G401 (cell line): ENCODE measurements around the gene BCAP31. TPM values are rescaled to one million over a fixed set of nuclear protein-coding genes. Genes with fewer than 3 reads are reported as not detected.
"Not testable (repeated sequence)": the region's sequence is repeated elsewhere in the genome, so short reads cannot be mapped to it uniquely, and the experiment has no call there.

Source experiments
- DNase-seq: peaks from one replicate; pipeline ENCODE4 v3.0.0-alpha.2; 2015; ENCODE audit warnings: low spot score
- in situ Hi-C: cut with HindIII; loops from 2 replicates; pipeline ENCODE4 v1.10.0; 2016; ENCODE audit warnings: low sequenced_read_pairs, mixed read lengths
- total RNA-seq: library from RNA; depleted of rRNA; stranded (reverse); fragments of >200 nt; shearing (Covaris generic); gene quantifications from 2 replicates; pipeline ENCODE4 v1.2.3, GENCODE V29; 2014

The BCAP31 gene
- total RNA-seq, 1 experiment from 2014 or later, result 132 TPM

- in situ Hi-C loops, result no loop called here
- no peak for DNase-seq
Measured at GRCh38 chrX:153738056-153738605, 13.9 kb upstream of the BCAP31 start.

GRCh38 chrX:153736871-153737441 lies 12.8 kb upstream of the BCAP31 start:
- DNase-seq, result no peak
- in situ Hi-C loops, result no loop called here

GRCh38 chrX:153736071-153736820 lies 12.1 kb upstream of the BCAP31 start:
- DNase-seq, result no peak
- in situ Hi-C loops, result no loop called here

GRCh38 chrX:153735274-153735673 lies 11.1 kb upstream of the BCAP31 start:
- no peak for DNase-seq
- in situ Hi-C loops, result no loop called here

- no peak for DNase-seq
- in situ Hi-C loops, result no loop called here
Measured at GRCh38 chrX:153734871-153735270, 10.7 kb upstream of the BCAP31 start.

GRCh38 chrX:153733651-153734240 lies 9.6 kb upstream of the BCAP31 start:
- in situ Hi-C loops, result no loop called here
- DNase-seq, result no peak

- in situ Hi-C loops, result no loop called here
- no peak for DNase-seq
Measured at GRCh38 chrX:153732401-153732800, 8.2 kb upstream of the BCAP31 start.

GRCh38 chrX:153731845-153732215 lies 7.6 kb upstream of the BCAP31 start:
- in situ Hi-C loops, result no loop called here
- DNase-seq, result no peak

GRCh38 chrX:153731117-153731844 lies 7.1 kb upstream of the BCAP31 start:
- DNase-seq, result no peak
- in situ Hi-C loops, result no loop called here

GRCh38 chrX:153730115-153730514 lies 5.9 kb upstream of the BCAP31 start:
- DNase-seq, in situ Hi-C loops: not testable (repeated sequence)

- in situ Hi-C loops, result no loop called here
- no peak for DNase-seq
Measured at GRCh38 chrX:153728951-153729631, 4.9 kb upstream of the BCAP31 start.

- no peak for DNase-seq
- in situ Hi-C loops, result no loop called here
Measured at GRCh38 chrX:153728095-153728494, 3.9 kb upstream of the BCAP31 start.

- in situ Hi-C loops, result no loop called here
- DNase-seq, result peak; percentile 58
Measured at GRCh38 chrX:153727123-153727931, 3.1 kb upstream of the BCAP31 start.

GRCh38 chrX:153726286-153727122 lies 2.3 kb upstream of the BCAP31 start:
- no peak for DNase-seq
- in situ Hi-C loops, result no loop called here

GRCh38 chrX:153725832-153726285 lies 1.7 kb upstream of the BCAP31 start:
- DNase-seq, result no peak
- in situ Hi-C loops, result no loop called here

GRCh38 chrX:153725039-153725831 lies 1.0 kb upstream of the BCAP31 start:
- DNase-seq, result no peak
- in situ Hi-C loops, result no loop called here
